MM.1S (cell line): ENCODE data around the gene ZNF205.

Experiments
- DNase-seq: peaks from one replicate; pipeline ENCODE4 v3.0.0-alpha.2; 2015
- H2AFZ ChIP-seq: fragments of 300-600 bp; sonication (generic); 2 replicates; pipeline ENCODE4 v1.6.0; 2016; ENCODE audit warnings: antibody characterized with exemption, low read length
- H3F3A ChIP-seq: fragments of 300-600 bp; sonication (generic); 2 replicates; pipeline ENCODE4 v1.6.1; 2016; ENCODE audit warnings: mild to moderate bottlenecking, antibody characterized with exemption, low read length, moderate library complexity, mixed read lengths; ENCODE audit not compliant: insufficient read depth
- H3K27ac ChIP-seq: fragments of 300-600 bp; sonication (generic); 2 replicates; pipeline ENCODE4 v1.5.1; 2016; ENCODE audit warnings: mild to moderate bottlenecking, low read length
- H3K27me3 ChIP-seq: fragments of 300-600 bp; sonication (generic); replicated peaks from 2 replicates; pipeline ENCODE4 v1.6.0; 2016; ENCODE audit warnings: low read length; ENCODE audit not compliant: insufficient read depth
- H3K36me3 ChIP-seq: fragments of 300-600 bp; sonication (generic); replicated peaks from 2 replicates; pipeline ENCODE4 v1.6.1; 2016; ENCODE audit warnings: mild to moderate bottlenecking, low read length, mixed read lengths; ENCODE audit not compliant: insufficient read depth
- H3K4me1 ChIP-seq: fragments of 300-600 bp; sonication (generic); 2 replicates; pipeline ENCODE4 v1.6.1; 2016; ENCODE audit warnings: low read length, mixed read lengths
- H3K4me2 ChIP-seq: fragments of 300-600 bp; sonication (generic); 2 replicates; pipeline ENCODE4 v1.6.0; 2016; ENCODE audit warnings: low read depth, low read length
- H3K4me3 ChIP-seq: fragments of 300-600 bp; sonication (generic); 2 replicates; pipeline ENCODE4 v1.5.1; 2016; ENCODE audit warnings: low read length, mixed read lengths
- H3K79me2 ChIP-seq: fragments of 300-600 bp; sonication (generic); 2 replicates; pipeline ENCODE4 v1.6.1; 2016; ENCODE audit warnings: mixed run types, low read length, mixed read lengths
- H3K9ac ChIP-seq: fragments of 300-600 bp; sonication (generic); 2 replicates; pipeline ENCODE4 v1.6.1; 2016; ENCODE audit warnings: low read length, mixed read lengths
- H3K9me2 ChIP-seq: fragments of 300-600 bp; sonication (generic); replicated peaks from 2 replicates; pipeline ENCODE4 v1.6.1; 2016; ENCODE audit warnings: mild to moderate bottlenecking, low read length, mixed read lengths; ENCODE audit not compliant: insufficient read depth
- H3K9me3 ChIP-seq: fragments of 300-600 bp; sonication (generic); replicated peaks from 2 replicates; pipeline ENCODE4 v1.6.1; 2016; ENCODE audit warnings: mild to moderate bottlenecking, low read length, mixed read lengths; ENCODE audit not compliant: insufficient read depth
- H4K20me1 ChIP-seq: fragments of 300-600 bp; sonication (generic); 2 replicates; pipeline ENCODE4 v1.6.1; 2016; ENCODE audit warnings: mild to moderate bottlenecking, low read length, moderate library complexity, mixed read lengths; ENCODE audit not compliant: insufficient read depth
- CTCF ChIP-seq: fragments of 300-600 bp; sonication (generic); IDR thresholded peaks from 2 replicates; pipeline ENCODE4 v1.5.1; 2016; ENCODE audit warnings: antibody characterized with exemption, low read length, mixed read lengths
- EZH2 ChIP-seq: fragments of 300-600 bp; sonication (generic); optimal IDR thresholded peaks from 2 replicates; pipeline ENCODE3; 2017; ENCODE audit warnings: low read depth, mild to moderate bottlenecking, antibody characterized with exemption, low read length, mixed read lengths
- EZH2phosphoT487 ChIP-seq: fragments of 300-600 bp; sonication (generic); IDR thresholded peaks from 2 replicates; pipeline ENCODE4 v1.6.1; 2018; ENCODE audit warnings: antibody characterized with exemption, low read length

Gene ZNF205

GRCh38 chr16:3084491-3084890, 27.9 kb upstream of the ZNF205 start:
- Histone ChIP-seq H3K4me2 (no peak overlapping the region), H3K27ac (no peak overlapping the region), H3F3A (no peaks in the 10 kb centered on the region), H3K9me2 (no peaks in the 10 kb centered on the region), H4K20me1 (no peaks in the 10 kb centered on the region), H3K4me3 (no peak overlapping the region), H3K36me3 (no peaks in the 10 kb centered on the region), H3K9ac (no peak overlapping the region), H3K4me1 (no peaks in the 10 kb centered on the region), H3K79me2 (no peaks in the 10 kb centered on the region), H3K9me3 (no peaks in the 10 kb centered on the region), H2AFZ (no peak overlapping the region), H3K27me3 (peaks cover 41% of the 10 kb centered on the region)
- no peak for TF ChIP-seq EZH2phosphoT487
- TF ChIP-seq EZH2: no peak
- no peak for DNase-seq

- Histone ChIP-seq H3K79me2 (no peaks in the 10 kb centered on the region), H3K4me2 (no peak overlapping the region), H3K9me2 (no peaks in the 10 kb centered on the region), H2AFZ (no peak overlapping the region), H3K27me3 (peaks cover 38% of the 10 kb centered on the region), H3K4me3 (no peak overlapping the region), H3F3A (no peaks in the 10 kb centered on the region), H3K9ac (no peak overlapping the region), H3K27ac (no peak overlapping the region), H4K20me1 (no peaks in the 10 kb centered on the region), H3K4me1 (no peaks in the 10 kb centered on the region), H3K9me3 (no peaks in the 10 kb centered on the region), H3K36me3 (no peaks in the 10 kb centered on the region)
- TF ChIP-seq EZH2phosphoT487 (no peak), EZH2 (no peak), CTCF (no peak)
- DNase-seq: no peak
These were observed 27.3 kb upstream of the ZNF205 start for GRCh38 chr16:3084969-3085670.

GRCh38 chr16:3085868-3086595, 26.4 kb upstream of the ZNF205 start:
- Histone ChIP-seq H3K4me3 (no peak overlapping the region), H3K36me3 (no peaks in the 10 kb centered on the region), H3K9ac (no peak overlapping the region), H3K27me3 (peaks cover 38% of the 10 kb centered on the region), H3F3A (no peaks in the 10 kb centered on the region), H3K27ac (no peak overlapping the region), H3K4me2 (no peak overlapping the region), H3K4me1 (no peaks in the 10 kb centered on the region), H3K9me2 (no peaks in the 10 kb centered on the region), H3K79me2 (no peaks in the 10 kb centered on the region), H3K9me3 (no peaks in the 10 kb centered on the region), H2AFZ (no peak overlapping the region), H4K20me1 (no peaks in the 10 kb centered on the region)
- no peak for DNase-seq
- TF ChIP-seq EZH2phosphoT487: no peak
- TF ChIP-seq EZH2: no peak
- TF ChIP-seq CTCF: no peak
